HG02852 (cell line): ENCODE data around the gene RAB11FIP4.

Experiments
- ATAC-seq: cut with Tn5 transposase; IDR thresholded peaks from one replicate; pipeline ENCODE4 v1.9.1; 2021; ENCODE audit warnings: mild to moderate bottlenecking, moderate library complexity; ENCODE audit not compliant: unreplicated experiment

RAB11FIP4 gene

GRCh38 chr17:31385428-31386285 is 5.8 kb upstream of the RAB11FIP4 start:
- no peak for ATAC-seq

GRCh38 chr17:31386542-31387075 is 4.9 kb upstream of the RAB11FIP4 start:
- no peak for ATAC-seq

DNA sequence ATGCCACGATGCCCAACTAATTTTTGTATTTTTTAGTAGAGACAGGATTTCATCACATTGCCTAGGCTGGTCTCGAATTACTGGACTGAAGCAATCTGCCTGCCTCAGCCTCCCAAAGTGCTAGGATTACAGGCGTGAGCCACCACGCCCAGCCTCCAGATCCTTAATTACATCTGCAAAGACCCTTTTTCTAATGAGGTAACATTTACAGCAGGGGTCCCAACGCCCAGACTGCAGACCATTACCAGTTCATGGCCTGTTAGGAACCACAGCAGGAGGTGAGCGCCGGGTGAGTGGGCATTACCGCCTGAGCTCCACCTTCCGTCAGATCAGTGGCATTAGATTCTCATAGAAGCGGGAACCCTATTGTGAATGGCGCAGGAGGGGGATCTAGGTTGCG is 4.0 kb upstream of the RAB11FIP4 start:
- no peak for ATAC-seq

DNA sequence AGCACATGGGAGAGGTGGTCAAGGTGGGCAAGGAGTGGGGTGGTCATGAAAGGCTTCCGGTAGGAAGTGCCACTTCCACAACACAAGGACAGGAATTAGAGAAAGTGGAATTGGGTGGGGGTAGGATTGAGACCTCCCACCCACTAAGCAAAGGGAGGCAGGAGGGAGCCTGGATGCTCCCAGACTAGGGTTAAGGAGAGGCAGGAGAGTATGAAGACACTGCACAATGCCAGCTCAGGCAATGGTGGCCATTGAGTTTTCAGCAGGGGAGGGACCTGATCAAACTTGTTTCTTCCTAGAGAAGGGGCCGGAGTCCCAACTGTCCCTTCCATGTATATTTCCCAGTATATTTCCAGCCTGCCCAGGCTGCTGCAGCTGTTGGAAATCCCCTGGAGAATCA is 3.1 kb upstream of the RAB11FIP4 start:
- no peak for ATAC-seq

DNA sequence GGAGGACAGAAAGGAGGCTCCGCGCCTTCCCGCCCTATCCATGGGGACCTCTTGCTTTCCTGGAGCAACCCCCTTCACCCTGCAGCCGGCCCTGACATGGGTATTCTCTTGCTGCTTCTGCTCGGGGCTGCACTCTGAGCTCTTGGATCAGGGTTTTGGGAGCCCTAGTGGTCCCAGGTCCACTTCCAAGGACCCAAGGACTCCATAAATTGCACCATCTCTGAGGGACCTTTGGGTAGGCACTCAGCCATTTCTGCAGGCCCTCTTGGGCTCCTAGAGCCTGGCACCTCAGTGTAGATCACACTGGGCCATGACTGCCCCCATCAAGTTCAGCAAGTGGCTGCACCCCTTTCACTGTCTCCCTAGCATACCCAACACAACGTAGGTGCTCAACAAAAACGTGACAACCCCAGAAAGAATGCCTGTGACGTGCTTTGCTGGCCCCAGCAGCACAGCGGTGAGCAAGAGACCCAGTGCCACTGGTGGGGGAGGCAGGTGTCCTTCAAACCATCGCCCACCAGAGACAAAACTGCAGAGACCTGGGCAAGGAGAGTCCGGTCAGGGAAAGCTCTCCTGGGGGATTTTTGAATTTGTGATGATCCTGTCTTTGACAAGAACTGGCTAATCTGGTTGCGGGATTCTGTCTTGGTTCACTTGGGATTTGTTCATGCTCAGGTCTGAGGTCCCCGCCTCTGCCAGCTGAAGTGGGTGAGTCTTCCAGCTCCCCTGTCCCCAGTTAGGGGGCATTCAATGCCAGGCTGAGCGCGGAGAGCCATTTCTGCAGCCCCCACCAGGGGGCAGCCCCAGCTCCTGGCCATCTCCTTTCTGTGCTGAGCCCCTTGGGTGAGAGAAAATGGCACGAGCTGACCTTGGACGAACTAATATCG is 2.5 kb upstream of the RAB11FIP4 start:
- no peak for ATAC-seq

- ATAC-seq, result no peak
Observed at GRCh38 chr17:31389657-31390381, 1.7 kb upstream of the RAB11FIP4 start.

DNA sequence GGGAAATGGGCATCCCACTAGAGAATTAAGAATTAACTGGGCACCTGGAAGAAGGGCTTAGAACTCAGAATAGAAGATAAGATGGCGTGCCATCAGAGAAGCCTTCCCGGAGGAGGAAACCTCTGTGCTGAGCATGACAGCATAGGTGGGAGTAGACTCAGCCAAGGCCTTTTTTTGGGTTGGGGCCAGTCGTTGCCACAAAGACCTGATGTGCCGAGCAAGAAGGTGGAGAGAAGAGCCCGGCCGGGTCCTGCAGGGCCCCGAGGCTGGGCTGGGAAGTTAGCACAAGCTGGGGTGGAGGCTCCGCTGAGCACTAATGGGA is 1.1 kb upstream of the RAB11FIP4 start:
- ATAC-seq, result no peak

GRCh38 chr17:31390748-31391495 is 553 bp upstream of the RAB11FIP4 start:
- no peak for ATAC-seq

GRCh38 chr17:31392002-31392855 is 754 bp downstream of the RAB11FIP4 start:
- ATAC-seq, result no peak

GRCh38 chr17:31392856-31393748 is 1.6 kb downstream of the RAB11FIP4 start:
- ATAC-seq, result no peak

DNA sequence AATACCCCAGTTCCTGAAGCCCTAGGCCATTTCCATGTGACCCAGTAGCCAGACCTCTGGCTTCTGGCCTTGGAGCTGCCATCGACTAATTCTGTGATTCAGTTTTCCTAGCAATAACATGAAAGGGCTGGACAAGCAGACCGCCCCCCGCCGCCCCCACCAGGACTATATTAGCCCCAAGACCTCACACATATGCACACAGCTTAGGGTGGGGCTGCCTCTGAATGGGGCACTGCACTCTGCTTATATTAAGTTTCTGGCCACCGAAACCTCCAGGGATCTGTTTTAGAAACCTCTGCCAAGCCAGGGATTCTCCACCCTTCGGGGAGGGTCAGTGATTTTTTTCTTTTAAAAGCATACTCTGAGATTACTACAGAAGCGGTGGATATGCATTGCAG is 2.3 kb downstream of the RAB11FIP4 start:
- no peak for ATAC-seq

GRCh38 chr17:31394544-31394943 is 3.1 kb downstream of the RAB11FIP4 start:
- no peak for ATAC-seq

GRCh38 chr17:31397256-31397939 is 5.9 kb downstream of the RAB11FIP4 start:
- no peak for ATAC-seq

- ATAC-seq, result no peak
Observed at GRCh38 chr17:31398381-31399311, 7.2 kb downstream of the RAB11FIP4 start.

- no peak for ATAC-seq
Observed at GRCh38 chr17:31400481-31400950, 9.0 kb downstream of the RAB11FIP4 start.

- ATAC-seq, result no peak
Observed at GRCh38 chr17:31401456-31402254, 10.2 kb downstream of the RAB11FIP4 start.
